ENCODE results near the gene ECE1. TPM values are rescaled to one million over a fixed set of nuclear protein-coding genes. Genes with fewer than 3 reads are reported as not detected.
A peak's percentile ranks its signal among the peaks of the same experiment; 100 is the strongest.

The ECE1 gene
- total RNA-seq, 4 donors from 2014 or later = 55.9 to 149 (median 112) TPM

- DNase-seq = no peak
- in situ Hi-C loops (cut with MboI; ENCODE audit: low pct_ligation_motif_present in 1 of 4, low pct_unique_long_range_greater_than_20kb in 1 of 4, low sequenced_read_pairs in 3 of 4) (loop anchor here in 2 of 4 donors (25.0 kb wide), 1 partner anchor 437 kb away; the partner anchor contains the start of gene RAP1GAP (in 2 of the 2)), intact Hi-C loops (cut with DNase I; ENCODE audit: low total_unique reads) (loop anchor here (5.0 kb wide), 1 partner anchor 908 kb away; no protein-coding TSS in a partner anchor)
- Histone ChIP-seq H3K4me3 (no peak overlapping the region), H3K9me3 (no peaks in the 10 kb centered on the region), H3K27me3 (no peaks in the 10 kb centered on the region), H3K4me1 (no peaks in the 10 kb centered on the region), H3K36me3 (peaks cover 0 to 66% (median 32%) of the 10 kb centered on the region in 4 donors), H3K27ac (no peak overlapping the region)
- TF ChIP-seq EP300 (IDR thresholded peaks at IDR 0.05; ENCODE audit: low read depth) (no peak), POLR2AphosphoS5 (IDR thresholded peaks at IDR 0.05) (no peak), CTCF (IDR thresholded peaks at IDR 0.05) (no peak), POLR2A (IDR thresholded peaks at IDR 0.05) (no peak)
- 95% methylated on average over 22 of the region's 33 CpGs; no CpG with 5 or more reads in 1 of the 2 donors for WGBS, 2 donors (ENCODE audit: low coverage in 1 of 2)
Measured at GRCh38 chr1:21225065-21225464, 65.2 kb downstream of the ECE1 start.

DNA sequence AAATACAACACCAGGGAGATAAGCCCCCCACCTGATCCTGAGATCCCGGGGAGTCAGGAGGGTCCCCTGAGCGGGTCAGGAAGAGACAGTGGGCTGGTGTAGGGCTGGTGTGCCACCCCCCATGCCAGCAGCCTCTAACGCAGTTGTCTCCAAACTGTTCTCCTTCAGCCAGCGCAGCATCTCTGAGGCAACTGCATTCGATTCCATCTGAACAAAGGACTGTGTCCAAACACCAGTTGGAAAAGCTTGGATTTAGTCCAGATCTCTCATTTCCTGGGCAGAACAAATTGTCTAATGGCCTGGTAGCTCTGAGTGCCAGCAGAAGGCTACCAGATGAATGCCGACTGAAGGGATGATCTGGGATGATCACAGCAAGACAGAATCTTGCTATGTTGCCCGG is 69.4 kb downstream of the ECE1 start:
- no peak for DNase-seq
- H3K4me1 ChIP-seq = no peaks in the 10 kb centered on the region
- intact Hi-C loops (cut with DNase I; ENCODE audit: low total_unique reads) = no loop called here
- in situ Hi-C loops (cut with MboI; ENCODE audit: low pct_ligation_motif_present in 1 of 4, low pct_unique_long_range_greater_than_20kb in 1 of 4, low sequenced_read_pairs in 3 of 4) = loop anchor here in 2 of 4 donors (25.0 kb wide), 2 partner anchors 534 to 684 kb away; no protein-coding TSS in a partner anchor
- no peaks in the 10 kb centered on the region for H3K27me3 ChIP-seq
- TF ChIP-seq CTCF (IDR thresholded peaks at IDR 0.05) (no peak), POLR2A (IDR thresholded peaks at IDR 0.05) (no peak), POLR2AphosphoS5 (IDR thresholded peaks at IDR 0.05) (no peak), EP300 (IDR thresholded peaks at IDR 0.05; ENCODE audit: low read depth) (no peak)
- no peaks in the 10 kb centered on the region for H3K9me3 ChIP-seq
- WGBS, 2 donors (ENCODE audit: low coverage in 1 of 2) = 75% methylated on average over 7 of the region's 7 CpGs; no CpG with 5 or more reads in 1 of the 2 donors
- no peak overlapping the region for H3K4me3 ChIP-seq
- H3K36me3 ChIP-seq = peaks cover 0 to 52% (median 26%) of the 10 kb centered on the region in 4 donors
- no peak overlapping the region for H3K27ac ChIP-seq

- no peak overlapping the region for H3K27ac ChIP-seq
- H3K9me3 ChIP-seq = no peaks in the 10 kb centered on the region
- H3K4me3 ChIP-seq = no peak overlapping the region
- DNase-seq = no peak
- no peaks in the 10 kb centered on the region for H3K4me1 ChIP-seq
- peaks cover 0 to 44% (median 21%) of the 10 kb centered on the region in 4 donors for H3K36me3 ChIP-seq
- intact Hi-C loops (cut with DNase I; ENCODE audit: low total_unique reads) = no loop called here
- H3K27me3 ChIP-seq = no peaks in the 10 kb centered on the region
- in situ Hi-C loops (cut with MboI; ENCODE audit: low pct_ligation_motif_present in 1 of 4, low pct_unique_long_range_greater_than_20kb in 1 of 4, low sequenced_read_pairs in 3 of 4) = loop anchor here in 2 of 4 donors (25.0 kb wide), 2 partner anchors 532 to 682 kb away; no protein-coding TSS in a partner anchor
- TF ChIP-seq POLR2AphosphoS5 (IDR thresholded peaks at IDR 0.05) (no peak), POLR2A (IDR thresholded peaks at IDR 0.05) (no peak), EP300 (IDR thresholded peaks at IDR 0.05; ENCODE audit: low read depth) (no peak), CTCF (IDR thresholded peaks at IDR 0.05) (no peak)
- 93% methylated on average over 21 of the region's 21 CpGs; no CpG with 5 or more reads in 1 of the 2 donors for WGBS, 2 donors (ENCODE audit: low coverage in 1 of 2)
Measured at GRCh38 chr1:21219674-21220073, 70.6 kb downstream of the ECE1 start.

DNA sequence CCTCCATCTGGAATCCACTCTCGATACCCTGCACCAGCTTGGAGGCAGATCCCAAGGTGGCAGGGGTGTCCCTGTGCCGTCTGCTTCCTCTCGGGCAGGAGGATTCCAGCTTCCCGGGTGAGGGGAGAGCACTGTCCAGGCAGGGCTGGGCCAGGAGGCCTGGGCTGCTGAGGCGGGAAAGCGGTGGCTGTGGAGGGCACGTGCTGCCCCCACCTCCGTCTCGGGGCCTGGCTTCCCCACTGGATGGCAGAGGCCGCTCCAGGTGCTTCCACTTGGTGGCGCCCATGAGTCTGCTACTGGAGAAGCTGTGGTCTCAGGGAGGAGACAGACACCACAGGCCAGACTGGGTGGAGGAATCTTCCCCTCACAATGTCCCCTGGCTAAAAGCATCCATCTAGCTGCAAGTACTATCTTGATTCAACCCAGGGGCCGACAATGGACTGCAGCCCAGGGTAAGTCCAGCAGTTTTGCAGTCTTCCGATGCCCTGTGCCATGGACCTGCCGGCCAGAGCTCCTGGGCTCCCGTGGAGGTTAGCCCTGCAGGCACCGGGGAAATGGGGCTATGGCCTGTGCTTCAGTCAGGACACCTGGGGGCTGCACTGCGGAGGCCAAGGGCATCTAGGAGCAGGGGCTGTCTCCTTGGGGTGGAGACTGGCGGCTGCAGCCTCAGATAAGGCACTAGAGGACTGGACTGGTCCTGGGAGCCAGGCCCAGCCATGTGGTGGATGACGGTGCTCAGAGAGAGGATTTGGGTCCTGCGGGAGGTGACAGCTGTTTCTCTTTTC is 72.3 kb downstream of the ECE1 start:
- Histone ChIP-seq H3K27ac (no peak overlapping the region), H3K4me1 (no peaks in the 10 kb centered on the region), H3K9me3 (no peaks in the 10 kb centered on the region), H3K36me3 (peaks cover 0 to 30% (median 14%) of the 10 kb centered on the region in 4 donors), H3K4me3 (no peak overlapping the region), H3K27me3 (no peaks in the 10 kb centered on the region)
- TF ChIP-seq CTCF (IDR thresholded peaks at IDR 0.05) (peak; percentile 23 to 32 (median 28)), EP300 (IDR thresholded peaks at IDR 0.05; ENCODE audit: low read depth) (no peak)
- 81% methylated on average over 11 of the region's 20 CpGs; no CpG with 5 or more reads in 1 of the 2 donors for WGBS, 2 donors (ENCODE audit: low coverage in 1 of 2)
- intact Hi-C loops (cut with DNase I; ENCODE audit: low total_unique reads) (no loop called here), in situ Hi-C loops (cut with MboI; ENCODE audit: low pct_ligation_motif_present in 1 of 4, low pct_unique_long_range_greater_than_20kb in 1 of 4, low sequenced_read_pairs in 3 of 4) (loop anchor here in 2 of 4 donors (25.0 kb wide), 2 partner anchors 531 to 681 kb away; no protein-coding TSS in a partner anchor)
- DNase-seq = peak; percentile 30

Data from transverse colon (tissue), 4 donors.